ENCODE measurements around the gene DYNLT1.

GRCh38 chr6:158629367-158630221 is 14.9 kb downstream of the DYNLT1 start:
- TF ChIP-seq CTCF (IDR thresholded peaks at IDR 0.05) (peak in 2 of 6 experiments; percentile 23 to 25), POLR2A (IDR thresholded peaks at IDR 0.05) (no peak)

All from upper lobe of left lung (tissue), 4 donors.